HTERT RPE-1 (cell line): Measurements from ENCODE around the gene H6PD.

Source experiments
- in situ Hi-C: fragments of 300-500 bp; cut with MboI; formaldehyde crosslinking; loops from 4 replicates; pipeline ENCODE4 v1.14.3; 2020; ENCODE audit warnings: low sequenced_read_pairs

H6PD gene

DNA sequence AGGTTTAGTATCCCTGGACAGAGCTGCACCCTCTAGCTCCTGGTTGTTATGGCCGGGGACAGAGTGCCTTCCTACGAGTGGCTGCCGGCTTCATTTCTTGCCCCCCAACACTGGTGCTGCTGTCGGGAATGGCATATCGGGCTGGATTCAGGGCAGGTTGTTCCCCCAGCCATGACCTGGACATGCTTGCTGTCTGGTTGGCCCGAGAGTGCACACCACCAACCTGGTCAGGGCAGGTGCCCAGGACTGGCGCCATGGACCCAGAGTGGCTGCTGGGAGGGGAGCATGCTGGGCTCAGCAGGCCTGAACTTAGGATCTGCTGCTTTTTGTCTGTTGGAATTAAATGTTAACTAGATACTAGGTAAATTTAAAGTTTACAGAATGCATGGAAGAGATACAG lies 21.8 kb downstream of the H6PD start:
- in situ Hi-C loops: no loop called here

- in situ Hi-C loops: no loop called here
Measured at GRCh38 chr1:9257851-9258250, 23.3 kb downstream of the H6PD start.

DNA sequence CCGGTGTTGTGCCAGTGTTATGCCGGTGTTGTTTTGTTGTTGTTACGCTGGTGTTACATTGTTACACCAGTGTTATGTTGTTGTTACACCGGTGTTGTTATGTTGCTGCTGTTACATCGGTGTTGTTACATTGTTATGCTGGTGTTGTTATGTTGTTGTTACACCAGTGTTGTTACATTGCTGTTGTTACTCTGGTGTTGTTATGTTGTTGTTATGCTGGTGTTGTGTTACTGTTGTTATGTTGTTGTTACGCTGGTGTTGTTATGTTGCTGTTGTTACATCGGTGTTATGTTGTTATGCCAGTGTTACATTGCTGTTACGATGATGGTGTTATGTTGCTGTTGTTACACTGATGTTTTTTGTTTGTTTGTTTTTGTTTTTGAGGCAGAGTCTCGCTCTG lies 24.1 kb downstream of the H6PD start:
- in situ Hi-C loops: no loop called here

GRCh38 chr1:9260059-9260766 lies 25.6 kb downstream of the H6PD start:
- in situ Hi-C loops: no loop called here

- in situ Hi-C loops: no loop called here
Measured at GRCh38 chr1:9261496-9261895, 26.9 kb downstream of the H6PD start.

- in situ Hi-C loops: no loop called here
Measured at GRCh38 chr1:9262096-9262986, 27.8 kb downstream of the H6PD start.

DNA sequence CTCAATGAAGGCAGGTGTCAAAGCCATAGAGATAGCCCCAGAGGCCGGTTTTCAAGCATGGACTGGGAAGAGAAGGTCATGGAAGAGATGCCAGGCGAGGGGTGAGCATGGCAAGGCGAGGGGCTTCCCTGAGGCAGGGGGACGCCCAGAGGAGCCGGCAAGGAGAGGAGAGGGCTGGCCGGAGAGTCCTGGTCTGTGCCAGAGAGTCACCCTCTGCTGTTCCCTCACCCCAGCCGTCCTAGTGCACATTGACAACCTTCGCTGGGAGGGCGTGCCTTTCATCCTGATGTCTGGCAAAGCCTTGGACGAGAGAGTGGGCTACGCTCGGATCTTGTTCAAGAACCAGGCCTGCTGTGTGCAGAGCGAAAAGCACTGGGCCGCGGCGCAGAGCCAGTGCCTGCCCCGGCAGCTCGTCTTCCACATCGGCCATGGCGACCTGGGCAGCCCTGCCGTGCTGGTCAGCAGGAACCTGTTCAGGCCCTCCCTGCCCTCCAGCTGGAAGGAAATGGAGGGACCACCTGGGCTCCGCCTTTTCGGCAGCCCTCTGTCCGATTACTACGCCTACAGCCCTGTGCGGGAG lies 28.8 kb downstream of the H6PD start:
- in situ Hi-C loops: no loop called here

- in situ Hi-C loops: no loop called here
Measured at GRCh38 chr1:9263984-9264872, 29.7 kb downstream of the H6PD start.

DNA sequence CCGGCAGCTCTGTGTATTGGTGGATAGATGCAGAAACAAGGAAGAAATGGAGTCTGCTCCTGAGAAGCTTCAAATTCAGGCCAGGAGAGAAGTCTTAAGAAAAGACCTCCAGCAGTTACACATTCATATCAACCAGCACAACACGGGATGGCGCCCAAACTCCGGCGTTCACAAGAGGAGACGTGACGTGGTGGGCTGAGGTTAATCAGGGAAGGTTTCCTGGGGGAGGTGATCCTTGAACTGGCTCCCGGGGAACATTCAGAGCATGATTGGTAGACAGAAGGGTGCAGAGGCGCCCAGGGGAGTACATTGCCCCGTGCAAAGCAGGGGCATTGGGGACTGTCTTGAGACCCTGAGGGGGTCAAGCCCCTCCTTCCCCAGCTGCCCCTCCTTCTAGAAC lies 30.5 kb downstream of the H6PD start:
- in situ Hi-C loops: no loop called here

GRCh38 chr1:9265968-9266367 lies 31.4 kb downstream of the H6PD start:
- in situ Hi-C loops: no loop called here

- in situ Hi-C loops: no loop called here
Measured at GRCh38 chr1:9267352-9267686, 32.7 kb downstream of the H6PD start.

- in situ Hi-C loops: no loop called here
Measured at GRCh38 chr1:9267827-9268581, 33.4 kb downstream of the H6PD start.

DNA sequence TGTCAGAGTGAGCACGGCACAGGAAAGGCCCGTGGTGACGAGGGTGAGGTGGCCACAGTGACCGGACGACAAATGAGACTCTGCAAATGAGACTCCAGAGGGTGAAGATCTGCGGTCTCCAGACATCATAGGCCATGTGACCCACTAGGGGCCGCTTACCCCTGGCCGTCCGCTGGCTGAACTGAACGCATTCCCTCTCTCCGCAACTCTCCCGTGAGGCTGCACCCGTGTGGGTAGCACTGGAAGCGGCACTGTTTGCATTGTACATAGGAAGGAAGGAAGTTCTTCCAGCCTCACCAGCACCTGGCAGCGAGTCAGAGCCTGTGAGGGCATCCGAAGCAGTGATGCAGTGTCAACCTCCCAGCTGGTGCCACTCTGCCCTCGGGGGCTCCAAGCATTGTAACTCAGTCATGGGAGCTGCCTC lies 34.5 kb downstream of the H6PD start:
- in situ Hi-C loops: no loop called here

DNA sequence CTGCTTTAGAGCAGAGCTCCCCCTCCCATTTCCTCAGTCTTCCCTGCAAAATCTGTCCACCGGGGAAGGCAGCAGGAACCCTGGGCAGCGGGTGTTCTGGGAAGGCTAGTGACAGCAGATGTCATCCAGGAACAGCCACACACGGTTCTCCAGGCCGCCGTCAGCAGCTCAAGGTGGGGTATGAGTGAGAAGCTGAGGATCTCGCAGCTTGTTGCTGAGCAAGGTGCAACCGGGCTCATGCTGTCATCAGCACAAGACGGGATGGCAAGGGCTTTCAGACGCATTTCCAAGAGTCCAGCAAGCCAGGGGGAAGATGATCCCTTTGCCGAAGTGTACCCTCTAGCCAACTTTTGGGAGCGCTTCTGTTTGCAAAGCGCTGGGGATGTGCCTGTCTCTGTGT lies 35.1 kb downstream of the H6PD start:
- in situ Hi-C loops: no loop called here

GRCh38 chr1:9270290-9270883 lies 35.8 kb downstream of the H6PD start:
- in situ Hi-C loops: no loop called here

DNA sequence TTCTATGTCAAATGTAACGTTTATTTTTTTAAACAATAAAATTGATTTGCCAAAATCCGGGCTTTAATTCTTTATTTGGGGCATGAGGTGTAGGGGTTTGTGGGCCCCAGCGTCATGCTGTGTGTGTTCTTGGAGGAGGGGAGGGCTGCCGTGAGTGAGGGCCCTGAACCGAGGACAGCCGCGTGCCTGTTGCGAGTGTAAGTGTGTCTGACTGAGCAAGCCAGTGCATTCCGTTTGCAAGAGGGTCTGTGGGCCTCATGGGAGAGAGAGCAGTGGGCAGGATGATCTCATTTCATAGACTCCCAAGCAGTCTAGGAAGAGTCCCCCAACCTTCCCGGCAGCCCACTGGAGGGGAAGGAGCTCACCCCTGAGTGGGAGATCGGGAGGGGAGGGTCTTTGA lies 36.7 kb downstream of the H6PD start:
- in situ Hi-C loops: no loop called here

GRCh38 chr1:9271861-9272595 lies 37.5 kb downstream of the H6PD start:
- in situ Hi-C loops: no loop called here

DNA sequence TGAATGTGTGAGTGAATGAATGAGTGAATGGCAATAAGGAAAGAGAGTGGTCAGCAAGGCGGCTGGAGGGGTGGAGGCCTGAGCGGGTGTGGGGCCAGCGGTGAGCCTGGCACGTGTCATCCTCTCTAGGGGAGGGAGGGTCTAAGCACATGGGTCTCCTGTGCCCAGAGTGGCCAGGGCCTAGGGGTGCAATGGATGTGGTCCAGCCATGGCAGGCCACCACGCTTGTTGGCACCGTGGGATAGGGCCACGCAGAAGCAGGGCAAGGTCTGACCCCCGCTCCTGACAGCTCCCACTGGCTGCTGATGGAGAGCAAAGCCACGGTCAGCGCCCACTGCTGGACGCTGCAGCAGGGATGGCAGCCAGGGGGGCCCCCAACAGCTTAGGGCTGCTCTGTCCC lies 38.6 kb downstream of the H6PD start:
- in situ Hi-C loops: no loop called here

DNA sequence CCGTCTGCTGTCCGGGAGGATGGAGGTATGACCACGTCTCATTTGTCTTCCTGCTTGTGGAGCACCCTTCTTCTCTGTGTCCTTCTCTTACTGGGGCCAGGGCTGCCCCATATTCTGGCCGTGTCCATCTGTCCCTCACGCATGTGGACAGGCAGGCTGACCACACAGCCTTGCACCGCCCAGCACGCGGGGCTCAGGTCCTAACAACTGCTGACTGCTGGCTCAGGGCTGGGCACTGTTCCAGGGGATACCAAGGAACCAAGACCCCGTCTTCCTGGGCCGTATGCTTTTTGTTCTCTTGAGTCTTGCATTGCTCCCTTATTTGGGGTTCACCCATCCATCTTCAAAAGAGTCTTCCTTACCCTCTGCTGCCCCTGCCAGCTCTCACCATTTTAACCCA lies 40.6 kb downstream of the H6PD start:
- in situ Hi-C loops: loop anchor here (25.0 kb wide), 1 partner anchor 212 kb away; no protein-coding TSS in a partner anchor
